ENCODE data around the gene KIF17.

- no peak for TF ChIP-seq EZH2phosphoT487 (IDR thresholded peaks at IDR 0.05; ENCODE audit: borderline replicate concordance, low read depth)
- no peak for TF ChIP-seq JUND (IDR thresholded peaks at IDR 0.05)
- TF ChIP-seq CTCF (IDR thresholded peaks at IDR 0.05) = no peak
- no peak for TF ChIP-seq POLR2AphosphoS5 (IDR thresholded peaks at IDR 0.05; ENCODE audit: low read depth, low read length)
- TF ChIP-seq SMC3 (IDR thresholded peaks at IDR 0.05; ENCODE audit: low read depth, low read length) = no peak
- TF ChIP-seq TEAD4 (IDR thresholded peaks at IDR 0.05; ENCODE audit: borderline replicate concordance, insufficient read depth) = no peak
- no peak for TF ChIP-seq EP300 (IDR thresholded peaks at IDR 0.05; ENCODE audit: borderline replicate concordance in 1 of 2, low read depth in 1 of 2, low read length in 1 of 2)
These were observed 17.8 kb upstream of the KIF17 start for GRCh38 chr1:20735581-20736111.

Measured in SK-N-SH (cell line).